Psoas muscle (tissue), 8 donors: Measurements from ENCODE around the gene TMEM61. TPM values are rescaled to one million over a fixed set of nuclear protein-coding genes. Genes with fewer than 3 reads are reported as not detected.

Source experiments
- ATAC-seq, 4 donors: fragments of 200-7000 bp; cut with Tn5 transposase; one replicate each; pipeline ENCODE4 v1.9.1; 2020; ENCODE audit warnings: moderate library complexity in 3 of 4, mild to moderate bottlenecking in 2 of 4
- DNase-seq, 2 donors: peaks; one replicate each; pipeline ENCODE4 v3.0.0-alpha.2; 2020
- H3K27ac ChIP-seq: fragments of 200-600 bp; one replicate; pipeline ENCODE4 v1.8.0; 2022
- H3K27me3 ChIP-seq, 3 donors: fragments of 200-600 bp in 1 of 3; one replicate each; pipeline versions ENCODE4 v1.6.1 to v1.8.0; 2013 to 2022; ENCODE audit warnings: low read length in 2 of 3, mild to moderate bottlenecking in 2 of 3, moderate library complexity in 1 of 3; ENCODE audit not compliant: insufficient read depth in 3 of 3
- H3K36me3 ChIP-seq, 2 donors: fragments of 200-600 bp in 1 of 2; one replicate each; pipeline versions ENCODE4 v1.6.1 to v1.8.0; 2013 to 2022; ENCODE audit warnings: low read depth in 1 of 2, mild to moderate bottlenecking in 1 of 2, moderate library complexity in 1 of 2; ENCODE audit not compliant: insufficient read depth in 1 of 2
- H3K4me1 ChIP-seq: fragments of 200-600 bp; one replicate; pipeline ENCODE4 v1.8.0; 2022
- H3K4me3 ChIP-seq: fragments of 200-600 bp; one replicate; pipeline ENCODE4 v1.8.0; 2022; ENCODE audit warnings: mild to moderate bottlenecking
- H3K9me3 ChIP-seq: fragments of 200-600 bp; one replicate; pipeline ENCODE4 v1.8.0; 2022
- WGBS, 3 donors: extraction: QIAGEN DNeasy Blood & Tissue Kit; methylation state at CpG; one replicate each; pipeline versions ENCODE4 v1.1.6 to v1.1.7; 2013; 5-methylcytosine and 5-hydroxymethylcytosine counted together
- intact Hi-C, 2 donors: fragments of 100-400 bp; cut with DNase I; formaldehyde crosslinking; loops; one replicate each; pipeline versions ENCODE4 v1.11.0 to v1.14.2; 2022
- polyA plus RNA-seq, 3 donors: library from polyadenylated mRNA; stranded (reverse); fragments of 200-250 nt; gene quantifications; one replicate each; pipeline ENCODE4 v1.2.3, GENCODE V29; 2013
- total RNA-seq, 4 donors: library from RNA; stranded (reverse); fragmentation: NEBNext Ultra II Directional in 2 of 4; extraction: Animal tissue kit (Norgen Biotek cat#: 25700) in 2 of 4; gene quantifications; one replicate each; pipeline versions ENCODE4 v1.2.1 to v1.2.4, GENCODE V29; 2021 to 2023
- TF ChIP-seq, protein P1 (sequence below): fragments of 200-600 bp; IDR thresholded peaks from one replicate; pipeline ENCODE4 v1.8.0; 2022; ENCODE audit warnings: antibody characterized with exemption
- donor health status: healthy with polysubstance abuse.
- donor health status: DM: no; HTN: no; CAD: no; lungs with moderate emphysema.
- donor health status: Bipolar disorder and iron deficiency.
- donor health status: healthy.
- donor health status: DM: yes; HTN: yes; CAD: no.
- donor health status: DM: no; HTN: no; CAD: no.
- donor health status: DM: no; HTN: no; CAD: no.
- donor health status: DM: yes; HTN: yes; CAD: no.

TMEM61 gene
- total and polyA plus RNA-seq, 7 donors: 0.05 to 0.54 (median 0.25) TPM; not detected in 1

DNA sequence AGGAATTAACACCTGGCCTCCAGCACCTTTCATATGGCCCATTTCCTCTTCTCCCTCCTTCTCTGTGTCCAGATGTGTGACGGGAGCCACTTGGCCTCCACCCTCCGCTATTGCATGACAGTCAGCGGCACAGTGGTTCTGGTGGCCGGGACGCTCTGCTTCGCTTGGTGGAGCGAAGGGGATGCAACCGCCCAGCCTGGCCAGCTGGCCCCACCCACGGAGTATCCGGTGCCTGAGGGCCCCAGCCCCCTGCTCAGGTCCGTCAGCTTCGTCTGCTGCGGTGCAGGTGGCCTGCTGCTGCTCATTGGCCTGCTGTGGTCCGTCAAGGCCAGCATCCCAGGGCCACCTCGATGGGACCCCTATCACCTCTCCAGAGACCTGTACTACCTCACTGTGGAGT, 5.6 kb downstream of the TMEM61 start:
- H3K4me1 ChIP-seq: no peaks in the 10 kb centered on the region
- no peaks in the 10 kb centered on the region for H3K36me3 ChIP-seq
- no peaks in the 10 kb centered on the region for H3K9me3 ChIP-seq
- TF ChIP-seq, protein P1, sequence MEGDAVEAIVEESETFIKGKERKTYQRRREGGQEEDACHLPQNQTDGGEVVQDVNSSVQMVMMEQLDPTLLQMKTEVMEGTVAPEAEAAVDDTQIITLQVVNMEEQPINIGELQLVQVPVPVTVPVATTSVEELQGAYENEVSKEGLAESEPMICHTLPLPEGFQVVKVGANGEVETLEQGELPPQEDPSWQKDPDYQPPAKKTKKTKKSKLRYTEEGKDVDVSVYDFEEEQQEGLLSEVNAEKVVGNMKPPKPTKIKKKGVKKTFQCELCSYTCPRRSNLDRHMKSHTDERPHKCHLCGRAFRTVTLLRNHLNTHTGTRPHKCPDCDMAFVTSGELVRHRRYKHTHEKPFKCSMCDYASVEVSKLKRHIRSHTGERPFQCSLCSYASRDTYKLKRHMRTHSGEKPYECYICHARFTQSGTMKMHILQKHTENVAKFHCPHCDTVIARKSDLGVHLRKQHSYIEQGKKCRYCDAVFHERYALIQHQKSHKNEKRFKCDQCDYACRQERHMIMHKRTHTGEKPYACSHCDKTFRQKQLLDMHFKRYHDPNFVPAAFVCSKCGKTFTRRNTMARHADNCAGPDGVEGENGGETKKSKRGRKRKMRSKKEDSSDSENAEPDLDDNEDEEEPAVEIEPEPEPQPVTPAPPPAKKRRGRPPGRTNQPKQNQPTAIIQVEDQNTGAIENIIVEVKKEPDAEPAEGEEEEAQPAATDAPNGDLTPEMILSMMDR: no peak
- WGBS, 3 donors: 78 to 84% (median 81%) methylated on average over 15 of the region's 15 CpGs
- H3K4me3 ChIP-seq: no peak overlapping the region
- no peak for ATAC-seq
- intact Hi-C loops: no loop called here
- no peaks in the 10 kb centered on the region for H3K27me3 ChIP-seq
- no peak overlapping the region for H3K27ac ChIP-seq
- no peak for DNase-seq

DNA sequence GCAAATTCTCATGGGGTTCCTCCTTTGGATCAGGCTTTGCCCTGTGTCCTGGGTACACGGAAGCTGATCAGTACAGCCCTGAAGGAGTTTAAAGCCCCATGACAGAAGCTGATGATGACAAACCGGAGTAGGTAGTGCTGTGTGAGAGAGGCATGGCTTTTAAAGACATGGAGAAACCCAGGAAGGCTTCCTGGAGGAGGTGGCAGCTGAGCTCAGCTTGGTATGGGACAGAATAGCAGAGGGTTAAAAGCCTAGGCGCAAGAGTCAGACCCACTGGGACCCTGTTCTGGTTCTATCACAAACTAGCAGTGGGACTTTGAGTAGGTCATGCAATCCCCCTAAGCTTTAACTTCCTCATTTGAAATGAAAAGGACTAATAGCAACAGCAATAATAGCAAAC, 6.1 kb downstream of the TMEM61 start:
- TF ChIP-seq, protein P1: no peak
- H3K36me3 ChIP-seq: no peaks in the 10 kb centered on the region
- H3K4me1 ChIP-seq: no peaks in the 10 kb centered on the region
- no peaks in the 10 kb centered on the region for H3K27me3 ChIP-seq
- intact Hi-C loops: no loop called here
- H3K4me3 ChIP-seq: no peak overlapping the region
- 91 to 97% (median 92%) methylated on average over 3 of the region's 3 CpGs for WGBS, 3 donors
- DNase-seq (no peak), ATAC-seq (no peak)
- no peak overlapping the region for H3K27ac ChIP-seq
- H3K9me3 ChIP-seq: no peaks in the 10 kb centered on the region

DNA sequence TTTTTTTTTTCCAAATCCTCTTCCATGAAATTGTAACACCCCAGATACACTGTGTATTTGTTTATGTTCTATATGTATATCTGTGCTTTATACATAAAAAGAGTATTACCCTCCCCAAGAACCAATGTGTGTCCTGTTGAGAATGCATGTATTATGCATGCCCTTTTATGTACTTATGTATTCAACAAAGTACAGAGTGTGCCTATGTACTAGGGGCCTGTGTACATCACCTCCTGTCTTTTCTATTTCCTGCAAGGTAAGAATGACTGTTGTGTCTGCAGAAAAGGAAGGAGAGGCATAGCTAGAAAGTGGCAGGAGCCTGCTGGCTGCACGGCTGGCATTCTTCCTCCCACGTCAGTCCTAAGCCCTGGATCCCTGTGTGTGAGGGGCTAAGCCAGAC, 7.0 kb downstream of the TMEM61 start:
- Histone ChIP-seq H3K9me3 (no peaks in the 10 kb centered on the region), H3K27me3 (no peaks in the 10 kb centered on the region), H3K36me3 (no peaks in the 10 kb centered on the region), H3K4me1 (no peaks in the 10 kb centered on the region), H3K27ac (no peak overlapping the region), H3K4me3 (no peak overlapping the region)
- WGBS, 3 donors: 63 to 69% (median 66%) methylated on average over 2 of the region's 2 CpGs
- intact Hi-C loops: no loop called here
- ATAC-seq (no peak), DNase-seq (no peak)
- TF ChIP-seq, protein P1: no peak

DNA sequence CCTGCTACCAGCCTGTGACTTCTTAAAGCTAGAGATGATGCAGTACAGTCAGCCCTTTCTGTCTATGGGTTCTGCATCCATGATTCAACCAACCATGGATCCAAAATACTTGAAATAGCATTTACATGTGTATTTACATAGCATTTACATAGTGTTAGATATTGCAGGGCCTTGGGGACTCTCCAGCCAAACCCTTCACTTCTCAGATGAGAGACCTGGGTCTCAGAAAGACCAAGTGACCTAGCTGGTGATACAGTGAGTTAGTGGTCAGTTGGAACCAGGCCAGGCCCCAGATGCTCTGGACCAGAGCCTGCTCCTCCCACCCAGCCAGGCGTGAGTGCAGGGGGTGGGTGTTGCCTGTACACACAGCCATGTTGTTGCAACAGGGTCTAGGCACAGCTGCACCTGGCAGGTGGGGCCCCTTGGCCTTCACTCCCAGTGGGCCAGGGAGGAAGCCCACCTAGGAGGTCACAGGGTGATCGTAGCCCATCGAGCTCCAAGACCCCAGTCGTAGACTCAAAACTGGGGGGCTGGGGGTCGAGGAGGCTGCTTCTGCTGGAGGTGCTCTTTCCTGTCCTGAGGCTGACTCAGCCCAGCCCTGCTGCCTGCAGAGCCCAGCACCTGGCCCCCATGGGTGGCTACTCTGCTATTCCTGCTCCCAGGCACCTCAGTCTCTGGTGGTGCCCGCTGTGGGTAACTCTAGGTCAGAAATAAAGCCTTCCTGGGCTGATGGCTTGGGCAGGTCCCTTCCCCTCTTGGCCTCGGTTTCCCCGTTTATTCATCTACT, 7.7 kb downstream of the TMEM61 start:
- Histone ChIP-seq H3K4me3 (no peak overlapping the region), H3K27ac (no peak overlapping the region), H3K27me3 (no peaks in the 10 kb centered on the region), H3K4me1 (no peaks in the 10 kb centered on the region), H3K36me3 (no peaks in the 10 kb centered on the region), H3K9me3 (no peaks in the 10 kb centered on the region)
- ATAC-seq (no peak), DNase-seq (no peak)
- WGBS, 3 donors: 77 to 87% (median 79%) methylated on average over 8 of the region's 8 CpGs
- TF ChIP-seq, protein P1: no peak
- intact Hi-C loops: no loop called here

DNA sequence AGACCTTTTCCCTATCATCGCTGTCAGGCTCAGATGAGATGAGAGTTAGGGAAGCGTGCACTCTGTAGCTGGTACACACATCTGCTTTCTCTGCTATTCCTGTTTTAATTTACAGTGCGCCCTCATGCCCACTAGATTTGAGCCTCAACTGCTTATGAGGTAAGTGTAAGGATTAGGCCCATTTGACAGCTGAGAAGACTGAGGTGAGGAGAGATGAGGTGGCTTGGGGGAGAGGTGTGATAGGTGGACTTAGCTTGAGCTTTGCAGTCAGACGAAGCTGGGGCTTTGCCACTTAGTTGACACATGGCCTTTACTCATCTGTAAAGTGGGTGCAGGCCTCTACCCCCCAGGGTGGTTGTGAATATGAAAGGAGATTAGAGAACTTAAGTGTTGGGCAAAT, 8.5 kb downstream of the TMEM61 start:
- H3K9me3 ChIP-seq: no peaks in the 10 kb centered on the region
- WGBS, 3 donors: 95 to 97% (median 95%) methylated on average over 4 of the region's 4 CpGs
- H3K27ac ChIP-seq: no peak overlapping the region
- intact Hi-C loops: no loop called here
- H3K4me3 ChIP-seq: no peak overlapping the region
- no peaks in the 10 kb centered on the region for H3K4me1 ChIP-seq
- ATAC-seq (no peak), DNase-seq (no peak)
- no peaks in the 10 kb centered on the region for H3K27me3 ChIP-seq
- TF ChIP-seq, protein P1: no peak
- no peaks in the 10 kb centered on the region for H3K36me3 ChIP-seq
